ENCODE results near the gene PRF1. TPM values are rescaled to one million over a fixed set of nuclear protein-coding genes. Genes with fewer than 3 reads are reported as not detected.

PRF1 gene
- polyA plus RNA-seq, 1 donor (not counting 4 experiments of a cell fraction or from before 2014, with no cell fraction given), result not detected

DNA sequence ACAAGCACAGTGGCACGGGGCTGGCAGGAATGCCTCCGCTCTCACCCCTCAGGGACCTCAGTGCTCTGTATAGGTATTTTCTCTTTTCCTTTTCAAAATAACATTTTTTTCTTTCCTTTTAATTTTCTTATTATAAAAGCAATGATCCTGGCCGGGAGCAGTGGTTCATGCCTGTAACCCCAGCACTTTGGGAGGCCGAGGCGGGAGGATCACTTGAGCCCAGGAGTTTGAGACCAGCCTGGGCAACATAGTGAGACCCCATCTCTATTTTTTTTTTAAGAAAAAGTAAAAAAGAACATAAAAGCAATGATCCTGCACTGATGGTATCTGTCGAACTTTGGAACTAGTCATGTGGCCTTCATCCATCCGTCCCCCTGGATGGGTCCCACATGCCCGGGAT, 3.2 kb downstream of the PRF1 start:
- FAIRE-seq, result no peak
- no peak for DNase-seq (ENCODE audit: low read depth, low spot score)
- Histone ChIP-seq H4K20me1 (ENCODE audit: control insufficient read depth, extremely low read depth, insufficient read depth, low read length) (no peaks in the 10 kb centered on the region), H3K9me1 (ENCODE audit: control insufficient read depth, extremely low read depth, insufficient read depth, low read length) (no peaks in the 10 kb centered on the region), H3K4me1 (ENCODE audit: control insufficient read depth, extremely low read depth, insufficient read depth, low read length) (peaks cover 10% of the 10 kb centered on the region), H2AFZ (ENCODE audit: control insufficient read depth, low read length) (no peak overlapping the region), H3K27ac (ENCODE audit: control insufficient read depth, insufficient read depth, low read length) (no peak overlapping the region), H3K79me2 (ENCODE audit: control insufficient read depth, insufficient read depth, low read length) (no peaks in the 10 kb centered on the region), H3K27me3 (ENCODE audit: control insufficient read depth, extremely low read depth, insufficient read depth, low read length) (no peaks in the 10 kb centered on the region), H3K36me3 (ENCODE audit: control insufficient read depth in 2 of 2, extremely low read depth in 1 of 2, insufficient read depth in 2 of 2, low read length in 2 of 2) (no peaks in the 10 kb centered on the region), H3K4me2 (ENCODE audit: control insufficient read depth, extremely low read depth, insufficient read depth, low read depth, low read length) (no peak overlapping the region), H3K9me3 (ENCODE audit: control insufficient read depth, low read depth, low read length) (no peaks in the 10 kb centered on the region), H3K4me3 (ENCODE audit: control insufficient read depth in 2 of 3, extremely low read depth in 1 of 3, insufficient read depth in 2 of 3, low read depth in 1 of 3, low read length in 3 of 3) (no peak overlapping the region), H3K9ac (ENCODE audit: control insufficient read depth, extremely low read depth, insufficient read depth, low read length) (no peak overlapping the region)
- dilution Hi-C loops (cut with MboI; ENCODE audit: extremely low pct_ligation_motif_present, low sequenced_read_pairs), result no loop called here
- TF ChIP-seq EZH2 (IDR thresholded peaks at IDR 0.05; ENCODE audit: low read length) (no peak), CTCF (optimal IDR thresholded peaks at IDR 0.05 in 1 of 3, IDR thresholded peaks at IDR 0.05 in 1 of 3, conservative IDR thresholded peaks at IDR 0.05 in 1 of 3; ENCODE audit: extremely low read depth in 1 of 3, insufficient read depth in 2 of 3, low read length in 3 of 3) (no peak)

DNA sequence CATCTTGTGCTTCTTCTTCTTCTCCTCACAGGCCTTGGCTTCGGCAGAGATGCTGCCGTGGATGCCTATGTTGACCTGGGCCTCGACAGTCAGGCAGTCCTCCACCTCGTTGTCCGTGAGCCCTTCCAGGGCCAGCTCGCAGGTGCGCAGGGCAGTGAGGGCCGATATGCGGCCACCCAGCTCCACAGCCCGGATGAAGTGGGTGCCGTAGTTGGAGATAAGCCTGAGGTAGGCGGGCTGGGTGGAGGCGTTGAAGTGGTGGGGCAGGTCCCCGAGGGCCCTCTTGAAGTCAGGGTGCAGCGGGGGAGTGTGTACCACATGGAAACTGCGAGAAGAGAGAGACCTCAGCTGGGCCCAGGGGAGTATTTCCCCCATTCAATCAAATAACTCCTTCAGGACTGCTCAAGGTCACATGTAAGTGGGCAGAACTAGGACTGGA, 3.7 kb downstream of the PRF1 start:
- dilution Hi-C loops (cut with MboI; ENCODE audit: extremely low pct_ligation_motif_present, low sequenced_read_pairs), result no loop called here
- Histone ChIP-seq H3K79me2 (ENCODE audit: control insufficient read depth, insufficient read depth, low read length) (no peaks in the 10 kb centered on the region), H3K4me3 (ENCODE audit: control insufficient read depth in 2 of 3, extremely low read depth in 1 of 3, insufficient read depth in 2 of 3, low read depth in 1 of 3, low read length in 3 of 3) (no peak overlapping the region), H3K9ac (ENCODE audit: control insufficient read depth, extremely low read depth, insufficient read depth, low read length) (no peak overlapping the region), H3K9me3 (ENCODE audit: control insufficient read depth, low read depth, low read length) (no peaks in the 10 kb centered on the region), H3K27ac (ENCODE audit: control insufficient read depth, insufficient read depth, low read length) (no peak overlapping the region), H3K27me3 (ENCODE audit: control insufficient read depth, extremely low read depth, insufficient read depth, low read length) (peaks cover 1% of the 10 kb centered on the region), H3K4me2 (ENCODE audit: control insufficient read depth, extremely low read depth, insufficient read depth, low read depth, low read length) (no peak overlapping the region), H2AFZ (ENCODE audit: control insufficient read depth, low read length) (no peak overlapping the region), H4K20me1 (ENCODE audit: control insufficient read depth, extremely low read depth, insufficient read depth, low read length) (no peaks in the 10 kb centered on the region), H3K4me1 (ENCODE audit: control insufficient read depth, extremely low read depth, insufficient read depth, low read length) (peaks cover 10% of the 10 kb centered on the region), H3K36me3 (ENCODE audit: control insufficient read depth in 2 of 2, extremely low read depth in 1 of 2, insufficient read depth in 2 of 2, low read length in 2 of 2) (no peaks in the 10 kb centered on the region), H3K9me1 (ENCODE audit: control insufficient read depth, extremely low read depth, insufficient read depth, low read length) (no peaks in the 10 kb centered on the region)
- no peak for FAIRE-seq
- TF ChIP-seq CTCF (optimal IDR thresholded peaks at IDR 0.05 in 1 of 3, IDR thresholded peaks at IDR 0.05 in 1 of 3, conservative IDR thresholded peaks at IDR 0.05 in 1 of 3; ENCODE audit: extremely low read depth in 1 of 3, insufficient read depth in 2 of 3, low read length in 3 of 3), result no peak
- no peak for TF ChIP-seq EZH2 (IDR thresholded peaks at IDR 0.05; ENCODE audit: low read length)
- no peak for DNase-seq (ENCODE audit: low read depth, low spot score)

All from keratinocyte (primary cell).